K562 (cell line): ENCODE measurements around the gene BEND5. TPM values are rescaled to one million over a fixed set of nuclear protein-coding genes. Genes with fewer than 3 reads are reported as not detected.

Experiments used
- ATAC-seq: fragments of 200-7000 bp; cut with Tn5 transposase; 3 replicates; pipeline ENCODE4 v1.9.1; 2020; ENCODE audit warnings: moderate library complexity
- BruUV-seq: library from RNA; stranded (reverse); fragments of 400-500 nt; replicated peaks from 2 replicates; lab custom pipeline; 2021; lab: Mats Ljungman, UMichigan
- CTCF ChIA-PET: fragments of 300-600 bp; formaldehyde crosslinking; extraction: SDS; loops from one replicate; lab custom pipeline; 2021; ENCODE audit warnings: low intra/inter-chr PET ratio; lab: Yijun Ruan, JAX
- POLR2A ChIA-PET: fragments of 300-600, 350-650 bp; sonication (Branson Sonifier 250); formaldehyde crosslinking; extraction: SDS; loops from one replicate; lab custom pipeline; 2021; ENCODE audit warnings: antibody characterized with exemption, inconsistent platforms; lab: Yijun Ruan, JAX
- DNase-seq, 4 experiments: peaks; one replicate each; pipeline versions ENCODE4 v3.0.0 to v3.0.0-alpha.2; 2011 to 2018; ENCODE audit warnings: low spot score in 3 of 4, mixed read lengths in 3 of 4; ENCODE audit errors: extremely low read depth in 1 of 4
- FAIRE-seq: peaks from 2 replicates; lab custom pipeline; 2011; peaks lifted over from hg19 to GRCh38; lab: Jason Lieb, UNC
- H2AFZ ChIP-seq: 2 replicates; pipeline ENCODE4 v1.6.0; 2011; ENCODE audit warnings: low read depth, low read length, control low read depth, inconsistent platforms
- H3K27ac ChIP-seq: fragments of 200-600 bp; 3 replicates; pipeline ENCODE4 v1.8.0; 2011; ENCODE audit warnings: low read depth, mild to moderate bottlenecking, control low read depth, inconsistent platforms, low read length, moderate library complexity, mixed read lengths; ENCODE audit errors: extremely low read depth
- H3K27me3 ChIP-seq, 2 experiments: fragments of 300-600 bp in 1 of 2; 2 replicates in 1 of 2; 3 replicates in 1 of 2; pipeline versions ENCODE4 v1.6.0 to v1.8.0; 2011; ENCODE audit warnings: inconsistent platforms in 2 of 2, low read length in 2 of 2, mild to moderate bottlenecking in 1 of 2, mixed read lengths in 1 of 2, moderate library complexity in 1 of 2; ENCODE audit not compliant: control insufficient read depth in 2 of 2, insufficient read depth in 2 of 2
- H3K36me3 ChIP-seq: fragments of 300-600 bp; 3 replicates; pipeline ENCODE4 v1.8.0; 2011; ENCODE audit warnings: mild to moderate bottlenecking, low read length, inconsistent platforms; ENCODE audit not compliant: control insufficient read depth, insufficient read depth
- H3K4me1 ChIP-seq, 2 experiments: fragments of 200-600 bp in 1 of 2; replicated peaks in 1 of 2; 2 replicates in 1 of 2; 3 replicates in 1 of 2; pipeline versions ENCODE4 v1.5.1 to v1.8.0; 2011; ENCODE audit warnings: inconsistent platforms in 2 of 2, low read length in 2 of 2, mild to moderate bottlenecking in 1 of 2, mixed read lengths in 1 of 2, moderate library complexity in 1 of 2; ENCODE audit not compliant: control insufficient read depth in 2 of 2, insufficient read depth in 2 of 2
- H3K4me2 ChIP-seq: 2 replicates; pipeline ENCODE4 v1.6.1; 2011; ENCODE audit warnings: low read length, control low read depth, inconsistent platforms, mixed read lengths; ENCODE audit not compliant: insufficient read depth
- H3K4me3 ChIP-seq: fragments of 200-600 bp; sonication (generic), shearing (Covaris generic); 2 replicates; pipeline ENCODE4 v1.5.1; 2016; ENCODE audit warnings: control low read depth, inconsistent platforms
- H3K79me2 ChIP-seq: fragments of 200-600 bp; 3 replicates; pipeline ENCODE4 v1.8.0; 2011; ENCODE audit warnings: low read length, inconsistent platforms; ENCODE audit not compliant: control insufficient read depth, insufficient read depth
- H3K9ac ChIP-seq, 2 experiments: 2 replicates each; pipeline versions ENCODE4 v1.6.0 to v1.6.1; 2011; ENCODE audit warnings: low read depth in 2 of 2, low read length in 2 of 2, control low read depth in 1 of 2, inconsistent platforms in 1 of 2, mild to moderate bottlenecking in 1 of 2, mixed read lengths in 1 of 2; ENCODE audit not compliant: insufficient read depth in 1 of 2
- H3K9me1 ChIP-seq: one replicate; pipeline ENCODE4 v1.6.0; 2011; ENCODE audit warnings: inconsistent platforms, mild to moderate bottlenecking, low read length, moderate library complexity; ENCODE audit not compliant: control insufficient read depth, insufficient read depth
- H3K9me3 ChIP-seq: replicated peaks from 2 replicates; pipeline ENCODE4 v1.5.1; 2011; ENCODE audit warnings: low read depth, low read length, inconsistent platforms; ENCODE audit not compliant: control insufficient read depth, insufficient read depth
- H4K20me1 ChIP-seq: replicated peaks from 2 replicates; pipeline ENCODE4 v1.6.1; 2011; ENCODE audit warnings: low read length, inconsistent platforms, mixed read lengths; ENCODE audit not compliant: control insufficient read depth, insufficient read depth
- BCL6 ChIP-seq: fragments of 250-450 bp; sonication (Bioruptor Pico); IDR thresholded peaks from 2 replicates; pipeline ENCODE4 v1.4.0; 2020
- CTBP1 ChIP-seq: fragments of 450-650 bp; IDR thresholded peaks from 2 replicates; pipeline ENCODE4 v1.6.1; 2016; ENCODE audit warnings: borderline replicate concordance
- EP300 ChIP-seq: IDR thresholded peaks from 2 replicates; pipeline ENCODE4 v1.6.1; 2012; ENCODE audit warnings: low read length, improper control_type of control experiment
- ERF ChIP-seq: fragments of 450-650 bp; formaldehyde crosslinking; IDR thresholded peaks from 2 replicates; pipeline ENCODE4 v1.4.0; 2020; ENCODE audit warnings: mild to moderate bottlenecking, mixed read lengths
- HDAC3 ChIP-seq: fragments of 450-650 bp; IDR thresholded peaks from 2 replicates; pipeline ENCODE4 v1.6.1; 2018; ENCODE audit warnings: borderline replicate concordance, mild to moderate bottlenecking, moderate library complexity; ENCODE audit not compliant: partially characterized antibody
- ILF3 ChIP-seq: fragments of 450-650 bp; IDR thresholded peaks from 2 replicates; pipeline ENCODE4 v1.6.1; 2018; ENCODE audit warnings: antibody characterized with exemption, mild to moderate bottlenecking, moderate library complexity, borderline replicate concordance
- MIER1 ChIP-seq: fragments of 450-650 bp; IDR thresholded peaks from 2 replicates; pipeline ENCODE4 v1.6.1; 2016; ENCODE audit warnings: antibody characterized with exemption, mild to moderate bottlenecking, low read depth
- MTA1 ChIP-seq: fragments of 450-650 bp; IDR thresholded peaks from 2 replicates; pipeline ENCODE4 v1.6.1; 2017; ENCODE audit warnings: borderline replicate concordance
- NFIX ChIP-seq: fragments of 250-450 bp; sonication (Bioruptor Pico); IDR thresholded peaks from 2 replicates; pipeline ENCODE4 v1.4.0; 2020; ENCODE audit warnings: low read depth, mild to moderate bottlenecking, moderate library complexity
- NFXL1 ChIP-seq: fragments of 450-650 bp; formaldehyde crosslinking; IDR thresholded peaks from 2 replicates; pipeline ENCODE4 v1.4.0; 2021; ENCODE audit warnings: mild to moderate bottlenecking
- POLR2H ChIP-seq: IDR thresholded peaks from 2 replicates; pipeline ENCODE4 v1.6.1; 2016; ENCODE audit warnings: missing genetic modification characterization, low read depth, mild to moderate bottlenecking, control low read depth, missing compliant biosample characterization, moderate library complexity
- PTBP1 ChIP-seq: fragments of 200-400 bp; formaldehyde crosslinking; IDR thresholded peaks from 2 replicates; pipeline ENCODE4 v1.6.1; 2017; ENCODE audit warnings: low read depth, low read length
- SAP30 ChIP-seq: fragments of 200-600 bp; sonication (generic); IDR thresholded peaks from 2 replicates; pipeline ENCODE4 v1.6.1; 2012; ENCODE audit warnings: borderline replicate concordance, low read depth, mild to moderate bottlenecking, moderate library complexity, low read length, control low read depth, inconsistent platforms; ENCODE audit not compliant: insufficient read depth, poor library complexity, severe bottlenecking
- SREBF2 ChIP-seq: sonication (generic); formaldehyde crosslinking; IDR thresholded peaks from 2 replicates; pipeline ENCODE4 v1.4.0; 2020; ENCODE audit warnings: mild to moderate bottlenecking, missing genetic modification reagents
- TCF7 ChIP-seq: sonication (generic); IDR thresholded peaks from 2 replicates; pipeline ENCODE4 v1.6.1; 2016; ENCODE audit warnings: antibody characterized with exemption, borderline replicate concordance
- ZBTB7A ChIP-seq: IDR thresholded peaks from 2 replicates; pipeline ENCODE4 v1.6.1; 2011; ENCODE audit warnings: low read depth, mild to moderate bottlenecking, low read length, moderate library complexity, borderline replicate concordance; ENCODE audit not compliant: control insufficient read depth
- ZFP30 ChIP-seq: fragments of 250-450 bp; sonication (Bioruptor Pico); IDR thresholded peaks from 2 replicates; pipeline ENCODE4 v1.8.0; 2022; ENCODE audit warnings: moderate library complexity, mild to moderate bottlenecking, inconsistent platforms, borderline replicate concordance
- WGBS: fragments of 100-300 bp; shearing (Covaris generic); methylation state at CpG from one replicate; pipeline ENCODE4 v1.1.6; 2016; ENCODE audit warnings: low coverage, mixed read lengths; ENCODE audit not compliant: insufficient coverage; ENCODE audit errors: missing lambda C conversion rate; 5-methylcytosine and 5-hydroxymethylcytosine counted together
- in situ Hi-C: fragments of 300-500 bp; cut with MboI; formaldehyde crosslinking; loops from 4 replicates; pipeline ENCODE4 v1.15.0; 2018; ENCODE audit warnings: inconsistent platforms, mixed read lengths
- intact Hi-C: fragments of 100-400 bp; cut with micrococcal nuclease; formaldehyde crosslinking; loops from 2 replicates; pipeline ENCODE4 v1.14.2; 2022
- polyA plus RNA-seq, 8 experiments: library from polyadenylated mRNA; depleted of rRNA in 4 of 8; stranded (reverse) in 5 of 8; unstranded in 3 of 8; fragments of >200 nt; fragmentation: Nextera tagmentation in 2 of 8; fragmentation: Illumina TruSeq in 1 of 8; extraction: Ambion mirVana in 2 of 8; extraction: Trizol in 1 of 8; gene quantifications; 2 replicates each; pipeline versions ENCODE4 v1.2.1 to v1.2.3, GENCODE V29; 2011 to 2014; ENCODE audit warnings: inconsistent platforms in 1 of 8, missing spikeins in 1 of 8
- total RNA-seq, 7 experiments: library from RNA; depleted of rRNA in 6 of 7; stranded (reverse); fragments of >200 nt in 6 of 7; fragmentation: Illumina TruSeq in 2 of 7; extraction: Trizol in 2 of 7; gene quantifications; 2 replicates each; pipeline versions ENCODE4 v1.2.1 to v1.2.3, GENCODE V29; 2011 to 2021; ENCODE audit warnings: low replicate concordance in 1 of 7
- TF ChIP-seq, protein P1 (sequence below): sonication (generic); formaldehyde crosslinking; IDR thresholded peaks from 2 replicates; pipeline ENCODE4 v1.8.1; 2022; ENCODE audit warnings: missing genetic modification reagents

The BEND5 gene
- total and polyA plus RNA-seq, 9 of the 15 experiments (the other 6 are each of a cell fraction or from before 2014, with no cell fraction given): not detected

DNA sequence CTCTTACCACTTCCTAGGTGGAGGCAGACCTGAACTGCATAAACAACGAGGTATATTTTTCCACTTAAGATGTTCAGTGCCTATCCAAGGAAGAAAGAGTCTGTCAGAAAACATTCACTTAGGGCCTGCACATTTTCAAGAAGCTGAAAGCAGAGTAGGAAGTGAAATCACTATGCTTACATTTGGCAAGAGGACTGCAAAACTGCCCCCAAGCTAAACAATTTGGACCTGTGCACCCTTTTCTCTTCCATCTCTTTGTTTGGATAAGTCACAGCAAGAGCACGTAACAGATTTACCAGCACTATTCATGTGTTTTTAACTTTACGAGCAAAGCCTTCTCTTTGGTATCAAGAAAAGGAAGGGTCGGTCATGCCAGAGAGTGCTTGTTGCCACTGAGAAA lies 13.2 kb upstream of the BEND5 start:
- Histone ChIP-seq H3K9ac (no peak overlapping the region), H3K79me2 (no peaks in the 10 kb centered on the region), H3K9me3 (no peaks in the 10 kb centered on the region), H3K27ac (no peak overlapping the region), H3K36me3 (no peaks in the 10 kb centered on the region), H4K20me1 (no peaks in the 10 kb centered on the region), H3K9me1 (no peaks in the 10 kb centered on the region), H3K4me1 (no peaks in the 10 kb centered on the region), H3K4me2 (no peak overlapping the region), H2AFZ (no peak overlapping the region), H3K27me3 (no peaks in the 10 kb centered on the region), H3K4me3 (no peak overlapping the region)
- WGBS: 0% methylated on average over 4 of the region's 4 CpGs
- no TSS peak for BruUV-seq
- no peak for TF ChIP-seq ILF3
- TF ChIP-seq, protein P1, sequence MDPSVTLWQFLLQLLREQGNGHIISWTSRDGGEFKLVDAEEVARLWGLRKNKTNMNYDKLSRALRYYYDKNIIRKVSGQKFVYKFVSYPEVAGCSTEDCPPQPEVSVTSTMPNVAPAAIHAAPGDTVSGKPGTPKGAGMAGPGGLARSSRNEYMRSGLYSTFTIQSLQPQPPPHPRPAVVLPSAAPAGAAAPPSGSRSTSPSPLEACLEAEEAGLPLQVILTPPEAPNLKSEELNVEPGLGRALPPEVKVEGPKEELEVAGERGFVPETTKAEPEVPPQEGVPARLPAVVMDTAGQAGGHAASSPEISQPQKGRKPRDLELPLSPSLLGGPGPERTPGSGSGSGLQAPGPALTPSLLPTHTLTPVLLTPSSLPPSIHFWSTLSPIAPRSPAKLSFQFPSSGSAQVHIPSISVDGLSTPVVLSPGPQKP (CRISPR knock-in tag): no peak
- TF ChIP-seq EP300: no peak
- TF ChIP-seq TCF7: no peak
- TF ChIP-seq BCL6: no peak
- intact Hi-C loops: no loop called here
- ChIA-PET CTCF (no interaction called here), POLR2A (no interaction called here)
- in situ Hi-C loops: no loop called here
- FAIRE-seq: no peak
- no peak for DNase-seq
- ATAC-seq: no peak

DNA sequence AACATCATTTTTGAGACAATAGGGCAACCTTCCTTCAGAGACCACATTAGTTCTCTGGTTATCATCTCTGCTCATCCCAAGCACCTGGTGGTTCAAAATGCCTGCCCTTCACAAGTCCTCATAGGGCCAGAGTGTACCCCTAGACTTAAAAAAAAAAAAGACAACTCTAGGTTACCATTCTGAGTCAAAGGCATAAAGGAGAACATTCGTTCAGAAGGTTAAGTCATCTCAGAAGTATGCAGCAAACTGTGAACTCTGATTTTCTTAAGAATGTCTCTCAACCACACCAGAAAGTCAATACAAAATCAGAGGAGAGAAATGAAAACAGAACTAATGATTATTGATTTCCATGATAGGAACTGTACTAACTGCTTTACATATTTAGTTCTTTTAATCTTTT lies 9.2 kb upstream of the BEND5 start:
- Histone ChIP-seq H3K79me2 (no peaks in the 10 kb centered on the region), H3K9me1 (no peaks in the 10 kb centered on the region), H3K27me3 (no peaks in the 10 kb centered on the region), H3K27ac (no peak overlapping the region), H3K9me3 (no peaks in the 10 kb centered on the region), H4K20me1 (no peaks in the 10 kb centered on the region), H3K4me3 (no peak overlapping the region), H3K4me1 (no peaks in the 10 kb centered on the region), H3K9ac (no peak overlapping the region), H2AFZ (no peak overlapping the region), H3K36me3 (no peaks in the 10 kb centered on the region), H3K4me2 (no peak overlapping the region)
- 0% methylated on average over 1 of the region's 1 CpG for WGBS
- ChIA-PET CTCF (no interaction called here), POLR2A (no interaction called here)
- no peak for DNase-seq
- intact Hi-C loops: no loop called here
- no TSS peak for BruUV-seq
- no peak for ATAC-seq
- in situ Hi-C loops: no loop called here
- no peak for FAIRE-seq
- TF ChIP-seq POLR2H: no peak
- TF ChIP-seq PTBP1: no peak
- no peak for TF ChIP-seq SREBF2 (CRISPR knock-in tag)
- TF ChIP-seq MIER1: no peak
- no peak for TF ChIP-seq ZFP30
- no peak for TF ChIP-seq NFXL1 (CRISPR knock-in tag)
- no peak for TF ChIP-seq HDAC3
- TF ChIP-seq SAP30: no peak
- TF ChIP-seq CTBP1: no peak
- no peak for TF ChIP-seq ZBTB7A
- TF ChIP-seq MTA1: no peak
- TF ChIP-seq ERF (CRISPR knock-in tag): no peak
- TF ChIP-seq NFIX: no peak
